Thyroid gland (tissue), 4 donors: ENCODE results near the gene PANK3. TPM values are rescaled to one million over a fixed set of nuclear protein-coding genes. Genes with fewer than 3 reads are reported as not detected.
"Not testable (repeated sequence)": the region's sequence is repeated elsewhere in the genome, so short reads cannot be mapped to it uniquely, and the experiment has no call there.

Experiments
- DNase-seq, 2 donors: peaks; one replicate each; pipeline ENCODE4 v3.0.0-alpha.2; 2019
- H3K27ac ChIP-seq, 3 donors: fragments of 200-600 bp; sonication (generic); 1 replicate in 2 of 3; 2 replicates in 1 of 3; pipeline ENCODE4 v1.5.1; 2016 to 2019; ENCODE audit warnings: mild to moderate bottlenecking in 1 of 3, moderate library complexity in 1 of 3
- H3K27me3 ChIP-seq: fragments of 200-600 bp; sonication (generic); one replicate; pipeline ENCODE4 v1.5.1; 2019
- H3K36me3 ChIP-seq, 2 donors: fragments of 200-600 bp; sonication (generic); one replicate each; pipeline ENCODE4 v1.5.1; 2016 to 2019
- H3K4me1 ChIP-seq, 2 donors: fragments of 200-600 bp; sonication (generic); one replicate each; pipeline ENCODE4 v1.5.1; 2017 to 2019
- H3K4me3 ChIP-seq, 3 donors: fragments of 200-600 bp; sonication (generic); replicated peaks in 1 of 3; 1 replicate in 2 of 3; 2 replicates in 1 of 3; pipeline ENCODE4 v1.5.1; 2016; ENCODE audit warnings: mild to moderate bottlenecking in 1 of 3
- H3K9me3 ChIP-seq: fragments of 200-600 bp; sonication (generic); one replicate; pipeline ENCODE4 v1.5.1; 2017
- POLR2A ChIP-seq, 2 donors: fragments of 450-650 bp; IDR thresholded peaks; one replicate each; pipeline ENCODE4 v1.6.1; 2017; ENCODE audit warnings: antibody characterized with exemption in 2 of 2, mild to moderate bottlenecking in 2 of 2, moderate library complexity in 1 of 2
- WGBS, 2 donors: methylation state at CpG; one replicate each; pipeline ENCODE4 v1.1.5; 2017; 5-methylcytosine and 5-hydroxymethylcytosine counted together
- intact Hi-C: fragments of 100-400 bp; cut with DNase I; formaldehyde crosslinking; loops from one replicate; pipeline ENCODE4 v1.15.1; 2023
- total RNA-seq, 4 donors: library from RNA; depleted of rRNA; stranded (reverse); fragments of >200 nt; gene quantifications; one replicate each; pipeline ENCODE4 v1.2.3, GENCODE V29; 2016
- TF ChIP-seq, protein P1 (sequence below), 6 experiments: fragments of 200-600 bp in 3 of 6; fragments of 450-650 bp in 3 of 6; sonication (generic) in 3 of 6; IDR thresholded peaks; one replicate each; pipeline ENCODE4 v1.5.1; 2016 to 2019; ENCODE audit warnings: antibody characterized with exemption in 6 of 6, mild to moderate bottlenecking in 2 of 6, inconsistent platforms in 1 of 6, moderate library complexity in 1 of 6

Gene PANK3
- total RNA-seq, 4 donors from 2014 or later = 38.7 to 73.8 (median 49.3) TPM

DNA sequence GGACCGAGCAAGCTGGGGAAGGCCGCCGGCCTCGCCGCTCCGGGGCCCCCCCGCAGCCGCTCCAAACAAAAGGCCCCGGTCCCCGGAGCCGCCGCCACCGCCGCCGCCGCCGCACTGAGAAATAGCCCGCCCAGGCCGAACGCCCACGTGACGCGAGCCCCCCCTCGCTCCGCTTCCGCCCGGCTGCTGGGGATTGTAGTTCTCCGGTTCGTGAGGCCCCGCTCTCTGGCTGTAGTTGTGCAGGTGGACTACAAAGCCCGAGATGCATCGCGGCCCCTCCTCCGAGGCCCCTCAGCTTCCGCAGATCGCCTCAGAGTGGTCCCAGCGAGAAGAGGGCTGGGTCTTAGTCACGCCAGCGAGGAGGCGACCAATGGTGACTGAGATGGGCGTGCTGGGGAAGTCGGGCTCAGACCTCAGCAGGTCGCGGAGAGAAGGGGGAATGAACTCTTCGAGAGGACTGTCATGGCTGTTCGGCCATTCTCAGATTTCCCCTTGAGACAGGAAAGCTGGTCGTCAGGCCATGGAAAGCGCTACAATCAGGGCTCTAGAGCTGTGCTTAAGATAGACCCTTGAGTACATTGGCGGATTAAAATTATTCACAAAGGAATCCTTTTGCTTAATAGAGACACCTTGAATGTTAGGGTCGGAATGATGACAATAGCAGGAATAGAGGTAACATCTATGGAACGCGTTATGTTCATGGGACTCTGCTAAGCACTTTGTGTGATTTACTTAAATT lies 489 bp upstream of the PANK3 start:
- intact Hi-C loops = no loop called here

DNA sequence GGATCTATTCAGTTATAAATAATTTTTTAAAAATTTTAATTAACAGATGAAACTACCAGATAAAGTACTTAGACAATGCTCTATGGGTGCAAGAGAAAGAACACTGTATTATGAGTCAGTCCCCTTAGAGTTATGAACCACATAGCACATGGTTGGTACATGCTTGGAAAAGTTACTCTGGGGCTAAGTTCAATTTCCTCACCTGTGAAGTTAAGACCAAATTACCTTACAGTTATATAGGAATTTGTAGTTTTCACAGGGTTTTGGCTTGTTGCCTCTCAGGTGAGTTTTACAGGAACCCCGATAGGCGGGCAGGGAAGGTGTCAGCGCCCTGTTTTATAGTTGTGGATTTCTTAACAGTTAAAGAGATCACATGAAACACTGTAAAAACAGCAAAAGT lies 1.2 kb downstream of the PANK3 start:
- WGBS, 2 donors = 12 to 14% methylated on average over 3 of the region's 3 CpGs
- no peak for TF ChIP-seq POLR2A (IDR thresholded peaks at IDR 0.05)
- TF ChIP-seq, protein P1, sequence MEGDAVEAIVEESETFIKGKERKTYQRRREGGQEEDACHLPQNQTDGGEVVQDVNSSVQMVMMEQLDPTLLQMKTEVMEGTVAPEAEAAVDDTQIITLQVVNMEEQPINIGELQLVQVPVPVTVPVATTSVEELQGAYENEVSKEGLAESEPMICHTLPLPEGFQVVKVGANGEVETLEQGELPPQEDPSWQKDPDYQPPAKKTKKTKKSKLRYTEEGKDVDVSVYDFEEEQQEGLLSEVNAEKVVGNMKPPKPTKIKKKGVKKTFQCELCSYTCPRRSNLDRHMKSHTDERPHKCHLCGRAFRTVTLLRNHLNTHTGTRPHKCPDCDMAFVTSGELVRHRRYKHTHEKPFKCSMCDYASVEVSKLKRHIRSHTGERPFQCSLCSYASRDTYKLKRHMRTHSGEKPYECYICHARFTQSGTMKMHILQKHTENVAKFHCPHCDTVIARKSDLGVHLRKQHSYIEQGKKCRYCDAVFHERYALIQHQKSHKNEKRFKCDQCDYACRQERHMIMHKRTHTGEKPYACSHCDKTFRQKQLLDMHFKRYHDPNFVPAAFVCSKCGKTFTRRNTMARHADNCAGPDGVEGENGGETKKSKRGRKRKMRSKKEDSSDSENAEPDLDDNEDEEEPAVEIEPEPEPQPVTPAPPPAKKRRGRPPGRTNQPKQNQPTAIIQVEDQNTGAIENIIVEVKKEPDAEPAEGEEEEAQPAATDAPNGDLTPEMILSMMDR (IDR thresholded peaks at IDR 0.05) = no peak
- no peaks in the 10 kb centered on the region for H3K9me3 ChIP-seq
- H3K27ac ChIP-seq = peak overlapping the region; percentile 5 to 95 (median 70)
- no peak for DNase-seq
- no peaks in the 10 kb centered on the region for H3K36me3 ChIP-seq
- peak overlapping the region; percentile 42 to 86 (median 76) for H3K4me3 ChIP-seq
- no peaks in the 10 kb centered on the region for H3K27me3 ChIP-seq
- intact Hi-C loops = no loop called here
- peaks cover 33 to 39% of the 10 kb centered on the region in 2 donors for H3K4me1 ChIP-seq

More for the DNA sequence above, 489 bp upstream of the PANK3 start:
- peak; percentile 99 to 100 for DNase-seq
- H3K4me3 ChIP-seq = peak overlapping the region in 2 of 3 donors; percentile 76 to 86
- H3K36me3 ChIP-seq = no peaks in the 10 kb centered on the region
- H3K27me3 ChIP-seq = no peaks in the 10 kb centered on the region
- TF ChIP-seq, protein P1 (IDR thresholded peaks at IDR 0.05) = no peak
- peak; percentile 57 to 96 for TF ChIP-seq POLR2A (IDR thresholded peaks at IDR 0.05)
- peak overlapping the region; percentile 74 to 95 (median 90) for H3K27ac ChIP-seq
- peaks cover 29 to 35% of the 10 kb centered on the region in 2 donors for H3K4me1 ChIP-seq
- no peaks in the 10 kb centered on the region for H3K9me3 ChIP-seq
- WGBS, 2 donors = 7 to 10% methylated on average over 17 of the region's 52 CpGs

GRCh38 chr5:168575391-168576372 lies 3.5 kb downstream of the PANK3 start:
- H3K36me3 ChIP-seq = no peaks in the 10 kb centered on the region
- DNase-seq = peak; percentile 24 to 27
- H3K27ac ChIP-seq = peak overlapping the region; percentile 71 to 83 (median 72)
- no peak for TF ChIP-seq POLR2A (IDR thresholded peaks at IDR 0.05)
- TF ChIP-seq, protein P1 (IDR thresholded peaks at IDR 0.05) = no peak
- peaks cover 36 to 46% of the 10 kb centered on the region in 2 donors for H3K4me1 ChIP-seq
- intact Hi-C loops = no loop called here
- H3K27me3 ChIP-seq = no peaks in the 10 kb centered on the region
- no peaks in the 10 kb centered on the region for H3K9me3 ChIP-seq
- WGBS, 2 donors = 76 to 77% methylated on average over 7 of the region's 7 CpGs
- H3K4me3 ChIP-seq = no peak overlapping the region

DNA sequence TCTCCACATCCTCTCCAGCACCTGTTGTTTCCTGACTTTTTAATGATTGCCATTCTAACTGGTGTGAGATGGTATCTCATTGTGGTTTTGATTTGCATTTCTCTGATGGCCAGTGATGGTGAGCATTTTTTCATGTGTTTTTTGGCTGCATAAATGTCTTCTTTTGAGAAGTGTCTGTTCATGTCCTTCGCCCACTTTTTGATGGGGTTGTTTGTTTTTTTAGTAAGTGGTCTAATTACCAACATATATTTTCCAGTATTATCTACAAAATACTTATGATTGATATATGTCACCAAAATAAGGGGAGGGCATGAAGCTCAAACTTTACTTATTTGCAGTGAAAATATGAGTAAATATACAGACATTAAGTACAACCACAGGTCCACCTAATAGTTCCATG lies 5.0 kb downstream of the PANK3 start:
- H3K36me3 ChIP-seq, DNase-seq, H3K27me3 ChIP-seq, H3K4me3 ChIP-seq, intact Hi-C loops, H3K9me3 ChIP-seq: not testable (repeated sequence)
- Histone ChIP-seq H3K4me1 (peaks cover 31 to 42% of the 10 kb centered on the region in 2 donors), H3K27ac (peak overlapping the region; percentile 71 to 83 (median 72))
- WGBS, 2 donors = 92 to 100% methylated on average over 1 of the region's 1 CpG

GRCh38 chr5:168573663-168574062 lies 5.5 kb downstream of the PANK3 start:
- intact Hi-C loops, H3K9me3 ChIP-seq, H3K27me3 ChIP-seq, DNase-seq, H3K4me3 ChIP-seq, H3K27ac ChIP-seq, H3K36me3 ChIP-seq: not testable (repeated sequence)
- 98 to 100% methylated on average over 3 of the region's 3 CpGs for WGBS, 2 donors
- H3K4me1 ChIP-seq = peaks cover 31 to 42% of the 10 kb centered on the region in 2 donors
